Astrocyte of the spinal cord (primary cell): ENCODE measurements around the gene GPC1.

ENCODE experiments used
- DNase-seq: peaks from one replicate; pipeline ENCODE4 v3.0.0; 2011; ENCODE audit warnings: low read depth, low spot score
- H3K4me3 ChIP-seq: 2 replicates; pipeline ENCODE4 v1.5.1; 2011; ENCODE audit warnings: low read depth, mild to moderate bottlenecking, low read length, moderate library complexity
- CTCF ChIP-seq: IDR thresholded peaks from 2 replicates; pipeline ENCODE4 v1.5.1; 2012; ENCODE audit warnings: low read depth, mild to moderate bottlenecking, low read length, inconsistent platforms
- in situ Hi-C: cut with HindIII; loops from 2 replicates; pipeline ENCODE4 v1.10.0; 2017; ENCODE audit warnings: low sequenced_read_pairs

The GPC1 gene

GRCh38 chr2:240407090-240407489 is 28.4 kb upstream of the GPC1 start:
- H3K4me3 ChIP-seq, result no peak overlapping the region
- DNase-seq, result no peak
- no peak for TF ChIP-seq CTCF
- in situ Hi-C loops, result no loop called here

- TF ChIP-seq CTCF, result no peak
- H3K4me3 ChIP-seq, result no peak overlapping the region
- no peak for DNase-seq
- in situ Hi-C loops, result no loop called here
These were observed 25.5 kb upstream of the GPC1 start for GRCh38 chr2:240410004-240410403.

GRCh38 chr2:240410808-240411207 is 24.7 kb upstream of the GPC1 start:
- no peak for DNase-seq
- no peak overlapping the region for H3K4me3 ChIP-seq
- TF ChIP-seq CTCF, result no peak
- in situ Hi-C loops, result no loop called here

GRCh38 chr2:240411261-240412160 is 24.0 kb upstream of the GPC1 start:
- no peak for TF ChIP-seq CTCF
- in situ Hi-C loops, result no loop called here
- H3K4me3 ChIP-seq, result no peak overlapping the region
- no peak for DNase-seq

- in situ Hi-C loops, result no loop called here
- no peak overlapping the region for H3K4me3 ChIP-seq
- TF ChIP-seq CTCF, result no peak
- DNase-seq, result no peak
These were observed 23.1 kb upstream of the GPC1 start for GRCh38 chr2:240412211-240412861.

- in situ Hi-C loops, result no loop called here
- H3K4me3 ChIP-seq, result no peak overlapping the region
- DNase-seq, result no peak
- TF ChIP-seq CTCF, result no peak
These were observed 22.3 kb upstream of the GPC1 start for GRCh38 chr2:240412975-240413812.
